ENCODE results near the gene SBNO2.

SBNO2 gene

DNA sequence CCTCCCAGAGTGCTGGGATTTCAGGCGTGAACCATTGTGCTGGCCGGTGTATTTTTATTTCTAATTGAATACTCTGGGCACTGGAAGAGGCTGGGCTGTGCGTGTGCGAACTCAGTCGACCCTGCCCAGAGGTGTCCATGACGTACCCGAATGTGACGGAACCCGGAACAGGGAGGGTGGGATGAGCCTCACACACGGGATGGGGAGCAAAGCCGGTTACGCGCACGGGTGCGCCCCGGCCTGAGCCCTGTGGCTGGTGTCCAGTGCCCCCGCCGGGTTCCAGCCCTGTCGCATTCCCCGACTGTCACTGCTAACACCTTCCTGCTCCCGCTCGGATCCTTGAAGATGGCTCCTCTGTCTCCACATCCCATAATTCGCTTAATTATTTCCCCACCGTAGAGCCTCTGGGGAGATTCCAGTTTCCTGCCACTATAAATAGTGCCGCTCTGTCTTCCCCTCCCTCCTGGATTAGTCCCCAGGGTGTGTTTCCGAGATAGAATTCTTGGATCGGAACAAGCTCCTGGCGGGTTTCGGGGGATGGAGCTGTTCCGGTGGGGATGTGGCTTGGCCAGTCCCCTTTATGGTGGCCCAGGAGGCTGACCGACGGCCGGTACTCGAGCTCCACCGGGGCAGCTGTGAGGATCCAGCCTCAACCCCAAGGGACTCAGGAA lies 22.0 kb downstream of the SBNO2 start:
- Histone ChIP-seq H3K9ac (ENCODE audit: low read length) (no peak overlapping the region), H3K36me3 (ENCODE audit: control insufficient read depth, insufficient read depth, low read length) (no peaks in the 10 kb centered on the region), H3K4me3 (ENCODE audit: low read length) (no peak overlapping the region)

GRCh38 chr19:1151037-1151724 lies 22.9 kb downstream of the SBNO2 start:
- Histone ChIP-seq H3K9ac (ENCODE audit: low read length) (no peak overlapping the region), H3K4me3 (ENCODE audit: low read length) (no peak overlapping the region), H3K4me1 (ENCODE audit: control insufficient read depth, insufficient read depth, low read length) (peaks cover 18% of the 10 kb centered on the region), H3K36me3 (ENCODE audit: control insufficient read depth, insufficient read depth, low read length) (no peaks in the 10 kb centered on the region), H3K9me3 (ENCODE audit: control insufficient read depth, low read length) (no peaks in the 10 kb centered on the region), H3K27me3 (ENCODE audit: control insufficient read depth, insufficient read depth, low read length) (no peaks in the 10 kb centered on the region)

More for the DNA sequence above, 22.0 kb downstream of the SBNO2 start:
- H3K4me1 ChIP-seq (ENCODE audit: control insufficient read depth, insufficient read depth, low read length), result peaks cover 18% of the 10 kb centered on the region
- H3K27me3 ChIP-seq (ENCODE audit: control insufficient read depth, insufficient read depth, low read length), result no peaks in the 10 kb centered on the region
- no peaks in the 10 kb centered on the region for H3K9me3 ChIP-seq (ENCODE audit: control insufficient read depth, low read length)

GRCh38 chr19:1150333-1151036 lies 23.6 kb downstream of the SBNO2 start:
- H3K4me1 ChIP-seq (ENCODE audit: control insufficient read depth, insufficient read depth, low read length), result peaks cover 12% of the 10 kb centered on the region
- H3K36me3 ChIP-seq (ENCODE audit: control insufficient read depth, insufficient read depth, low read length), result no peaks in the 10 kb centered on the region
- H3K9ac ChIP-seq (ENCODE audit: low read length), result no peak overlapping the region

DNA sequence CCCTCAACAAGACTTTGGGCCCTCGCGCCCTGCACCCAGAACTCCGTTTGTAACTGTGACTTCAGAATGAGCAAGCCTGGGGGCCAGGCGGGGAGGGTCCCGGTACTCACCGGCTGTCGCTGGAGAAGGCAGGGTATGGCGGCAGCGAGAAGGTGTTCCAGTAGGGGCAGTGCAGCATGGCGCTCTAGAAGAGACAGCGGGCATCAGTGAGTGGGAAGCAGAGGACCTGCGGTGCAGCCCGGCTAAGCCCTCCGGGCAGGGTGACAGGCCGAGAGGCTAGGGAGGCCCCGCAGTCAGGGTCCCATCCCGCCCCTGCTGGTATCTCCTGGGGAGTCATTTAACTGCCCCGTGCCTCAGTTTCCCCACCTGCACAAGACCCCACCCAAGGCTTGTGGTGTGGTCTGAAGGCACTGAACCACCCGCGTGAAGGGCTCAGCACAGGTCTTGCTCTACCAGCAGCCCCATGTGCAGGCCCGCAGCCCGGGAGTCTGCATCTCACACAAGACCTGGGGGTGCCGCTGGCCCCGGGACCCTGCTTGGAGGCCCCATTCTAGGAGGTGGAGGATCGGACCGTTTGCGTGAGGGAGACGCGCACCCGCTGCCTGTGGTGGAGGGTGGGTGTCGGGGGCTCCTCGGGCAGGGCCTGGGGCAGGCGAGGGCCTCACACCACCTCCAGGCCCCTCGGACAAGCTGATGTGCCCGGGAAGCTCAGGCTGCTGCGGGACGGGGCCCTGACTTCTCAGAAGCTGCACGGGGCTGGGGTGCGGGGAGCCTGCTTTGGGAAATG lies 24.6 kb downstream of the SBNO2 start:
- Histone ChIP-seq H3K27me3 (ENCODE audit: control insufficient read depth, insufficient read depth, low read length) (no peaks in the 10 kb centered on the region), H3K4me3 (ENCODE audit: low read length) (no peak overlapping the region), H3K9me3 (ENCODE audit: control insufficient read depth, low read length) (no peaks in the 10 kb centered on the region), H3K36me3 (ENCODE audit: control insufficient read depth, insufficient read depth, low read length) (no peaks in the 10 kb centered on the region), H3K4me1 (ENCODE audit: control insufficient read depth, insufficient read depth, low read length) (peaks cover 2% of the 10 kb centered on the region), H3K9ac (ENCODE audit: low read length) (no peak overlapping the region)

More at GRCh38 chr19:1150333-1151036, 23.6 kb downstream of the SBNO2 start:
- Histone ChIP-seq H3K27me3 (ENCODE audit: control insufficient read depth, insufficient read depth, low read length) (no peaks in the 10 kb centered on the region), H3K4me3 (ENCODE audit: low read length) (no peak overlapping the region), H3K9me3 (ENCODE audit: control insufficient read depth, low read length) (no peaks in the 10 kb centered on the region)

GRCh38 chr19:1147934-1148549 lies 26.0 kb downstream of the SBNO2 start:
- H3K4me1 ChIP-seq (ENCODE audit: control insufficient read depth, insufficient read depth, low read length), result no peaks in the 10 kb centered on the region
- H3K9me3 ChIP-seq (ENCODE audit: control insufficient read depth, low read length), result no peaks in the 10 kb centered on the region
- no peaks in the 10 kb centered on the region for H3K36me3 ChIP-seq (ENCODE audit: control insufficient read depth, insufficient read depth, low read length)
- no peak overlapping the region for H3K4me3 ChIP-seq (ENCODE audit: low read length)
- H3K9ac ChIP-seq (ENCODE audit: low read length), result no peak overlapping the region
- no peaks in the 10 kb centered on the region for H3K27me3 ChIP-seq (ENCODE audit: control insufficient read depth, insufficient read depth, low read length)

DNA sequence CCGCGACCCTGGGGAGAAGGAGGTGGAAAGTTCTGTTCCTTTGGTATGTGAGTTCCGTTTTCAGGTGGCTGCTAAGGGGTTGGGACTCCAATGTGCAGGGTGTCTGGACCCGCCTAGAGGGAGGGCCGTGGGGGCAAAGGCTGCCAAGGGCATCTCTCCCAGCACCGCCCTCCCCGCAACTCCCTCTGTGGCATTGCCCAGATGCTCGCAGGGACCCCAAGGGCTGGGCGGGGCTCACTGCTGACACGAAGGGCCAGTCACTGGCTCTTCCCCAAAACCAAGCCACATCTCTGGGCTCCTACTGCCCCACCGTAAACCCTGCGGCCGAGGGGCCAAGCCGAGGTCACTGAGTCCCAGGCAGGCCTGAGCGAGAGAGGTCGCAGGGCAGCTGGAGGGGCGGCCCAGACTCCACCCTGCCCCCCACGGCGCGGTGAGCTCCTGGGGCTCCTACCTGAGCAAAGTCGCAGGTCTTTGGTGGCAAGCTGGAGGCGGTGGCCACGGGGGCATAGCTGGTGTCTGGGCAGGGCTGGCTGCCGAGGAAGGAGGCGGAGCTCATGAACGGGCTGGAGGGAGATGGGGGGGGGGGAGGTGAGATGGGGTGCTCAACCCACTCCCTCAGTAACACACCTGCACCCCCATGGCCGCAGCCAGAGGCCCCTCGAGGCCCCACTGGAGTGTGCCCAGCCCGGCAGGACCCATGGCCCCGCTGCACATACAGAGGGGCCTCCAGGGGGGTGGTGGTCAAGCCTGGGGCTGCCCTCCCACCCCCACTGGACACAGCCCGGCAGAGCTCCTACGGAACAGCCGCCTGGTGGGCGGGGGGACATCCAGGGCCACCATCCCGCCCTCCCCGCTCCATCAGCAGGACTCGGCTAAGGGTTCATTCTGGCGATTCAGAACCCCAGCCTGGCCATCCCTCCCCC lies 26.9 kb downstream of the SBNO2 start:
- H3K4me3 ChIP-seq (ENCODE audit: low read length), result no peak overlapping the region
- no peak overlapping the region for H3K9ac ChIP-seq (ENCODE audit: low read length)
- H3K9me3 ChIP-seq (ENCODE audit: control insufficient read depth, low read length), result no peaks in the 10 kb centered on the region
- no peaks in the 10 kb centered on the region for H3K27me3 ChIP-seq (ENCODE audit: control insufficient read depth, insufficient read depth, low read length)
- no peaks in the 10 kb centered on the region for H3K4me1 ChIP-seq (ENCODE audit: control insufficient read depth, insufficient read depth, low read length)
- no peaks in the 10 kb centered on the region for H3K36me3 ChIP-seq (ENCODE audit: control insufficient read depth, insufficient read depth, low read length)

- Histone ChIP-seq H3K4me1 (ENCODE audit: control insufficient read depth, insufficient read depth, low read length) (no peaks in the 10 kb centered on the region), H3K36me3 (ENCODE audit: control insufficient read depth, insufficient read depth, low read length) (no peaks in the 10 kb centered on the region), H3K9me3 (ENCODE audit: control insufficient read depth, low read length) (no peaks in the 10 kb centered on the region), H3K9ac (ENCODE audit: low read length) (no peak overlapping the region), H3K4me3 (ENCODE audit: low read length) (no peak overlapping the region), H3K27me3 (ENCODE audit: control insufficient read depth, insufficient read depth, low read length) (no peaks in the 10 kb centered on the region)
Measured at GRCh38 chr19:1146412-1146699, 27.7 kb downstream of the SBNO2 start.

DNA sequence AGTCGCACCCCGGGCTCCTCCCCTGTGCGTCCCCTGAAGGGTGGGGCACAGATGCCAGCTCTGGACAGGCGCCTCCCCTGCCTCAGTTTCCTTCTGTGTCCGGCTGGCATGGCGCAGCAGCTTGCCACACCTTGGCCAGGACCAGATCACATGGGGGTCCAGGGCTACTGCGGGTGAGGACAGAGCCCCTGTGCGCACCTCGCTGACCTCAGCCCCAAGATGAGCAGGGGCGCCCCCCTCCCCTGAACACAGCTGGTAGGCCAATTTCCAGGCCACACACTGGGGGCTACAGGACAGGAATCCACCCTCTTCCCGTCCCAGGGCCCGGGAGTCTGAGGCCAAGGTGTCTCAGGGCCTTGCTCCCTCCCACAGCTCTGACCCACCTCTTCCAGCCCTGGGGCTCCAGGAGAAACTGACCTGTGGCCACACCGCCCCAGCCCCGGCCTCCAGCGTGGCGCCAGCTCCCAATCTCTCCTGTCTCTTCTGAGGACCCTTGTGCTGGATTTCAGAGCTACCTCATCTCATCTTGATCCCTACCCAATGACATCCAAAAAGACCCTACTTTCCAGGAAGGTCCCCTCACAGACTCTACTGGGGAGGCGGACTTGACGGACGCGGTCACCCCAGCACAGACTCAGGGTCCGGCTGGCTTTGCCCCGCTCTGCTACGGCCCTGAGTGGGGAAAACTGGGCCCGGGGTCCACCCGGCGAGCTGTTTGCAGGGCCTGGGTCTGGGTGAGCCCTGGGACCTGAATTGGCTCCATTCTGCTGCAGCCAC lies 28.2 kb downstream of the SBNO2 start:
- H3K9ac ChIP-seq (ENCODE audit: low read length), result no peak overlapping the region
- H3K9me3 ChIP-seq (ENCODE audit: control insufficient read depth, low read length), result no peaks in the 10 kb centered on the region
- no peaks in the 10 kb centered on the region for H3K27me3 ChIP-seq (ENCODE audit: control insufficient read depth, insufficient read depth, low read length)
- H3K4me3 ChIP-seq (ENCODE audit: low read length), result no peak overlapping the region
- H3K4me1 ChIP-seq (ENCODE audit: control insufficient read depth, insufficient read depth, low read length), result no peaks in the 10 kb centered on the region
- no peaks in the 10 kb centered on the region for H3K36me3 ChIP-seq (ENCODE audit: control insufficient read depth, insufficient read depth, low read length)

GRCh38 chr19:1144741-1145140 lies 29.3 kb downstream of the SBNO2 start:
- H3K4me1 ChIP-seq (ENCODE audit: control insufficient read depth, insufficient read depth, low read length), result no peaks in the 10 kb centered on the region
- H3K9ac ChIP-seq (ENCODE audit: low read length), result no peak overlapping the region
- H3K27me3 ChIP-seq (ENCODE audit: control insufficient read depth, insufficient read depth, low read length), result no peaks in the 10 kb centered on the region
- no peak overlapping the region for H3K4me3 ChIP-seq (ENCODE audit: low read length)
- H3K9me3 ChIP-seq (ENCODE audit: control insufficient read depth, low read length), result no peaks in the 10 kb centered on the region
- H3K36me3 ChIP-seq (ENCODE audit: control insufficient read depth, insufficient read depth, low read length), result no peaks in the 10 kb centered on the region

GRCh38 chr19:1143828-1144399 lies 30.2 kb downstream of the SBNO2 start:
- no peaks in the 10 kb centered on the region for H3K27me3 ChIP-seq (ENCODE audit: control insufficient read depth, insufficient read depth, low read length)
- no peaks in the 10 kb centered on the region for H3K4me1 ChIP-seq (ENCODE audit: control insufficient read depth, insufficient read depth, low read length)
- no peak overlapping the region for H3K4me3 ChIP-seq (ENCODE audit: low read length)
- H3K9me3 ChIP-seq (ENCODE audit: control insufficient read depth, low read length), result no peaks in the 10 kb centered on the region
- H3K9ac ChIP-seq (ENCODE audit: low read length), result no peak overlapping the region
- H3K36me3 ChIP-seq (ENCODE audit: control insufficient read depth, insufficient read depth, low read length), result no peaks in the 10 kb centered on the region

Data from mucosa of stomach (tissue), 1 donor.